Measurements from ENCODE around the gene GSTM1.
A peak's percentile ranks its signal among the peaks of the same experiment; 100 is the strongest.

- TF ChIP-seq CTCF (conservative IDR thresholded peaks at IDR 0.05) (peak; percentile 95), ZFX (IDR thresholded peaks at IDR 0.05) (no peak)
Observed at GRCh38 chr1:109640285-109640865, 47.2 kb upstream of the GSTM1 start.
